Smooth muscle cell of trachea (primary cell): ENCODE results near the gene AMOTL1. TPM values are rescaled to one million over a fixed set of nuclear protein-coding genes. Genes with fewer than 3 reads are reported as not detected.

Experiments
- total RNA-seq: library from RNA; depleted of rRNA; stranded (reverse); fragments of >200 nt; gene quantifications from 2 replicates; pipeline ENCODE4 v1.2.1, GENCODE V29; 2014

Gene AMOTL1
- total RNA-seq: 30.4 and 44.8 TPM in 2 replicates

GRCh38 chr11:94767701-94768601, at the start of gene AMOTL1:
AMOTL1 (plus strand) TSS chr11:94768356; CDS start chr11:94768512, 156 bp downstream.

Other genes starting within 250 kb of the AMOTL1 start
- 4.9 and 6.6 TPM in 2 replicates for gene FUT4, start 224.4 kb upstream of the AMOTL1 start, total RNA-seq
- 4.1 and 4.5 TPM in 2 replicates for gene PIWIL4, start 201.0 kb upstream of the AMOTL1 start, total RNA-seq
- gene CWC15, start 205.2 kb downstream of the AMOTL1 start, total RNA-seq: 26.5 and 65.5 TPM in 2 replicates
- gene KDM4D, start 205.4 kb downstream of the AMOTL1 start, total RNA-seq: 0.66 and 1.2 TPM in 2 replicates